22Rv1 (cell line): ENCODE data around the gene FBXL16.
A peak's percentile ranks its signal among the peaks of the same experiment; 100 is the strongest.

ENCODE experiments used
- H3K27ac ChIP-seq: fragments of 450-650 bp; 2 replicates; pipeline ENCODE4 v1.5.1; 2017
- ZFX ChIP-seq: fragments of 450-650 bp; IDR thresholded peaks from 2 replicates; pipeline ENCODE4 v1.6.1; 2017; ENCODE audit warnings: antibody characterized with exemption, borderline replicate concordance
- TF ChIP-seq, protein P1 (sequence below): fragments of 450-650 bp; IDR thresholded peaks from 2 replicates; pipeline ENCODE4 v1.5.1; 2017; ENCODE audit warnings: mild to moderate bottlenecking

FBXL16 gene

DNA sequence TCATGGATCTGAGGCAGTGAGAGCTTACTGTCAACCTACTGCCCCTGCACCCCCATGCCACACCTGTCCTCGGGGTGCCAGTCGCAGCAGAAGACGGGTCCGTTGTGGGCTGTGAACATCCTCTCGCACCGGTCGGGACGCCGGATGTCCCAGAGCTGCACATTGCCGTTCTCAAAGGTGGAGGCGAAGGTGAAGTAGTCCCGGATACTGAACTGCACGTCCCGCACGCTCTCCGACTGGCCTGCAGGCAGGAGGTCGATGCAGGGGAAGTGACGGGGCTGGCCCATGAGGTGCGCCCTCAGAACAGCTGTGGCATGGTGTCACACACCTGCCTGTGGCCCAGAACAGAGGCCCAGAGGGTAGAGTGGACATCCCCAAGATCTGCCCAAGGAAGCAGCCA lies 18.1 kb downstream of the FBXL16 start:
- TF ChIP-seq, protein P1, sequence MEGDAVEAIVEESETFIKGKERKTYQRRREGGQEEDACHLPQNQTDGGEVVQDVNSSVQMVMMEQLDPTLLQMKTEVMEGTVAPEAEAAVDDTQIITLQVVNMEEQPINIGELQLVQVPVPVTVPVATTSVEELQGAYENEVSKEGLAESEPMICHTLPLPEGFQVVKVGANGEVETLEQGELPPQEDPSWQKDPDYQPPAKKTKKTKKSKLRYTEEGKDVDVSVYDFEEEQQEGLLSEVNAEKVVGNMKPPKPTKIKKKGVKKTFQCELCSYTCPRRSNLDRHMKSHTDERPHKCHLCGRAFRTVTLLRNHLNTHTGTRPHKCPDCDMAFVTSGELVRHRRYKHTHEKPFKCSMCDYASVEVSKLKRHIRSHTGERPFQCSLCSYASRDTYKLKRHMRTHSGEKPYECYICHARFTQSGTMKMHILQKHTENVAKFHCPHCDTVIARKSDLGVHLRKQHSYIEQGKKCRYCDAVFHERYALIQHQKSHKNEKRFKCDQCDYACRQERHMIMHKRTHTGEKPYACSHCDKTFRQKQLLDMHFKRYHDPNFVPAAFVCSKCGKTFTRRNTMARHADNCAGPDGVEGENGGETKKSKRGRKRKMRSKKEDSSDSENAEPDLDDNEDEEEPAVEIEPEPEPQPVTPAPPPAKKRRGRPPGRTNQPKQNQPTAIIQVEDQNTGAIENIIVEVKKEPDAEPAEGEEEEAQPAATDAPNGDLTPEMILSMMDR, result no peak
- no peak for TF ChIP-seq ZFX
- H3K27ac ChIP-seq, result peak overlapping the region; percentile 98; the same call in 1 of the 2 replicates

DNA sequence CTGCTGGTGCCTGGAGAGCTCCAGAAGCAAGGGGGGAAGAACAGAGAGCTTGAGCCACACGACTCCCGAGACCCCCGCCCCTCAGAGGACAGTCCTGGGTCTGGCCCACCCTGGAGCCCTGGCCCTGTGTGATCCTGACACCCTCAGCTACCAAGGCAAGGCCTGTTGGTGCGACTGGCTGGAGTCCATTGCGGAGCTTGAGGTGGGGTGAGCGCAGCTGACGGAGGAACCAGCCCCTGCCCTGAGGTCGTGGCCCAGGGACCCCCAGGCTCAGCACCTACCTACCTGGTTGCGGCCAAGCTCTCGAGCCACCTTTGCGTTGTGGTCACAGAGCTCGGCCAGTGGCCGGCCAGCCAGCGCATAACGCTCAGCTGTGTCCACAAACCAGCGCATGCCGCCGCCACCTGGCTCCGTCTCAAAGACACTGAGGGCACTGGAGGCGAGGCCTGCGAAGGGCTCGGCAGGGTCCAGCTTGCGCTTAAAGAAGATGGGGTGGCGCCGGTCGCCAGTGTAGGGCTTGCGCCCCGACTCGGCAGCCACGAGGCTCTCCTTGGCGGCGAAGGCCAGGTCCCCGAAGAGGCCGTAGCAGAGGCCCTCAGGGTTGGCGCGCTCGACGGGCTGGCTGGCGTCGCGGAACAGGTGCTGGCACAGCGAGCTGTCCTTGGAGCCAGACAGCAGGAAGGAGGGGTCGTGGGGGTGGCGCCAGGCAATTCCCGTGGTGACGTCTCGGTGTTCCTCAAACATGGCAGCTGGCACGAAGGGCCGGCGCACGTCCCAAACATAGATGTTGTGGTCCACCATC lies 18.9 kb downstream of the FBXL16 start:
- TF ChIP-seq ZFX, result no peak
- TF ChIP-seq, protein P1, result no peak
- H3K27ac ChIP-seq, result peak overlapping the region; percentile 98

DNA sequence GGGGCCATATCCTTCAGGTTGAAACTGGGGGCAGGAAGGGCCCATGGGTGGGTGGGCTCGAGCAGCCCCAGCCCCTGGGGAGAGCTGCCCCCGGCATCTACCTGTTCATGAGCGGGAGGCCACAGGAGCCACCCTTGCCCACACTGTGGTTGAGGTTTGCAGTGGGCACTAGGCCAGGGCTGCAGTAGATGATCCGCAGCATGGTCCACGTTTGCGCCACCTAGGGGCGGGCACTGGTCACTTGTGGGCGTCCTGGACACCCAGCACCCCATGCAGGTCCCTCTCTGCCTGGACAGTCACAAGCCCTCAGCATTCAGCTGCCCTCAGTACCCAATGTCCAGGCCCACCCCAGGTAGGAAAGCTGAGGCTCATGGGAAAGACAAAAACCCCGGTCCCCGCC lies 19.6 kb downstream of the FBXL16 start:
- TF ChIP-seq, protein P1, result peak; percentile 90
- no peak for TF ChIP-seq ZFX
- H3K27ac ChIP-seq, result peak overlapping the region; percentile 98

DNA sequence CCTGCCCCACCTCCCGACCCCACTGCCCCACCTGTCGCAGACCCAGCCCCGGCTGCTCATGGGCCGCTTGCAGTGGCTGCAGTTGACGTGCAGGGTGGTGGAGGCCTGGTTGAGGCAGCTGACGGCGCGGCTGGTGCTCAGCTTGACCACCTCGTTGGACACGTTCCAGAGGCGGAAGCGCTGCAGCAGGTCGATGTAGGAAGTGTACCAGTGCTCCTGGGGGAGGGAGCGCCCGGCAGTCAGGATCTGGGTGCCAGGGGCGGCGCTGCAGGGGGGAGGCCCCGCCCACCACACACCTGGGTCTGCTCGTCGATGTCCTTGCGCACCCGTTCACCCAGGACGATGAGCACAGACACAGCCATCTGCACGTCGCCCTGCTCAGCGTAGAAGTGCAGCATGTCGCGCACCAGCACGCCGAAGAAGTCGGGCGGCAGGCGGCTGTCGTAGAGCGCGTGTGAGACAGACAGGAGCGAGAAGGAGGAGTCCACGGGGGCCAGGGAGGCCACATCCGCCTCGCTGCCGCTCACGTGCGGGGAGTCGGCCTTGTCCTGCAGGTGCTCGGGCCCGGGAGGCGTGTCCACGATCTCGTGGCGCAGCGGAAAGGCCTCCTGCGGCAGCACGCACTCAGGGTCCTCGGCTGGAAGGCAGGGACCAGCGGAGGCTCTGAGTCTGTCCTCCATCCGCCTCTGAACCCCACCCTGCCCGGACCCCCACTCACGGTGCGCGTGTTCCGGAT lies 20.5 kb downstream of the FBXL16 start:
- H3K27ac ChIP-seq, result peak overlapping the region; percentile 98
- no peak for TF ChIP-seq ZFX
- TF ChIP-seq, protein P1, result no peak

DNA sequence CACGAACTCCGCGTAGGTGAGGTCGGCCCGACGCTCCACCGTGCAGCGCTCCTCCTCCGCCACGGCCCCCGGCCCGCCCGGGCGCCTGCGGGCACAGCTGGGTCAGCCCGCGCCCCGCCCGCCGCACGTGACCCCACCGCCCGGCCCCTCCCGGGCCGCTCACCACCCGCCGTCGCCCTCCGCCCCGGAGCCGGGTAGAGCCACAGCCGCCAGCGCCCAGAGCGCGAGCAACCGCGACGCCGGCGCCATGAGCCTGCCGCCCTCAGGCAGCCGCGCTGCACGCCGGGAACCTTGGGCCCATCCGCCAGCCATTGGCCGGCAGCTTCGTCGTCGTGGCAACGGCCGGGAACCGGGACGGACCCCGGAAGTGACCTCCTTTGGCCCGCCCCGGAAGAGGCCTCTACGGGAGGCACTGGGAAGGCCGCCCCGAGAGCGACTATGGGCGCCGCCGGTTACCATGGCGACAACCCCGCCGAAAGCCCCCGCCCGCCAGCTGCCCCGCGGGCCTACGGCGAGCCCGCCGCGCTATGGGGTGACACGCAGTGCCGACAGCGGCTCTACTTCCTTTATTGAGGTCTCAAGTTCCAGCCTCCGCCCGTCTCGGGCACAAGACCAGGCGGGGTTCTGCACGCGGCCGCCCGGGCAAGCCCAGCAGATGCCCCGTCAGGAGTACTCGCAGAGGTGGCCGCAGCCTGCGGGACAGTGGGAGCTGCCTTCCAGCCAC lies 21.4 kb downstream of the FBXL16 start, which contains the start of gene JMJD8:
Gene JMJD8 (minus strand): TSS at position 264 of the 724 bp plus-strand sequence. CDS start 15 bp downstream, at position 249.
- TF ChIP-seq, protein P1, result no peak
- TF ChIP-seq ZFX, result no peak
- H3K27ac ChIP-seq, result peak within 1 kb of the TSS; percentile 98

DNA sequence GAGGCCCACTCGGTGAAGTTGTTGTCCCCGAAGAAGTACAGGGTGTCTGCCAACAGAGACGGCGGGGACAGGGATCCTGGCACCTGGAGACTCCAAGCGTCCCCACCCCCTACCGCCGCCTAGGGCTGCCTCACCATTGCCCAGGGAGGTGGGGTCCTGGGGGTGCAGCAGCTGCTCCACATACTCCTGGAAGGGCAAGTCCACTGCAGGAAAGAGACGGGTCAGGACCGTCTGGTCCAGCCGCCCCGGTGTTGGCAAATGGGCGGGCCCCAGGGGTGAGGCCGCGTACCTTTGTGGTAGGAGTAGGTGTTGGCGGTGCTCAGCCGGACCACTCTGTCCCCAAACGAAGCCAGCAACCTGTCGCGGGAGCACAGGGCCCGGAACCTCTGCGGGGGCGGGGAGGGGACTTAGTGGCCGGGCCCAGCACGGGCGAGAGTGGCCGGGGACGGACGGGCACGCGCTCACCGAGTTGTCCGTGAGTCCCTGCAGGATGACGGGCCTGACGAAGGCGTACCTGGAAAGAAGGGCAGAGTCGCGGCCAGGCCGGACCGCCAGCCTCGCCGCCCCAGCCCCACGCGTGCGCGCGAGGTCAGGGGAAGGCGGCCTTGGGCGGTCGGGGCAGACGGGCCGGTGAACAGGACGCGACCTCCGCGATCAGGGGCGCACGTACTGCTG lies 22.1 kb downstream of the FBXL16 start:
- H3K27ac ChIP-seq, result peak overlapping the region; percentile 98
- TF ChIP-seq, protein P1, result no peak
- TF ChIP-seq ZFX, result no peak
